Right kidney (tissue), 9 donors: ENCODE measurements around the gene HMGB2.

Experiments
- DNase-seq: peaks from one replicate; pipeline ENCODE4 v3.0.0-alpha.2; 2016
- long read RNA-seq, 8 donors: transcript quantifications; one replicate each; lab custom pipeline, GENCODE V29; 2026

Gene HMGB2
- long read RNA-seq, donor 1, transcript HMGB2-203 (5 exons, 1,175 nt): minor isoform, 11 of 444 reads
- long read RNA-seq, donor 1, transcript HMGB2-205 (3 exons, 1,841 nt): minor isoform, 35 of 444 reads
- long read RNA-seq, donor 1, transcript HMGB2-201 (5 exons, 1,889 nt): major isoform, 153 of 444 reads
- long read RNA-seq, donor 1, transcript HMGB2-202 (4 exons, 1,032 nt): minor isoform, 36 of 444 reads
- long read RNA-seq, donor 1, partial matches to known transcripts: 209 of 444 reads
- long read RNA-seq, donor 1, other reads (novel, unspliced or antisense): 0 of 444 reads
- long read RNA-seq, donor 2, transcript HMGB2-203 (5 exons, 1,175 nt): minor isoform, 7 of 153 reads
- long read RNA-seq, donor 2, transcript HMGB2-205 (3 exons, 1,841 nt): minor isoform, 8 of 153 reads
- long read RNA-seq, donor 2, transcript HMGB2-202 (4 exons, 1,032 nt): minor isoform, 19 of 153 reads
- long read RNA-seq, donor 2, transcript HMGB2-201 (5 exons, 1,889 nt): major isoform, 101 of 153 reads
- long read RNA-seq, donor 2, partial matches to known transcripts: 18 of 153 reads
- long read RNA-seq, donor 2, other reads (novel, unspliced or antisense): 0 of 153 reads
- long read RNA-seq, donor 3, transcript HMGB2-202 (4 exons, 1,032 nt): minor isoform, 15 of 111 reads
- long read RNA-seq, donor 3, transcript HMGB2-203 (5 exons, 1,175 nt): minor isoform, 6 of 111 reads
- long read RNA-seq, donor 3, transcript HMGB2-201 (5 exons, 1,889 nt): major isoform, 55 of 111 reads
- long read RNA-seq, donor 3, transcript HMGB2-205 (3 exons, 1,841 nt): minor isoform, 9 of 111 reads
- long read RNA-seq, donor 3, partial matches to known transcripts: 26 of 111 reads
- long read RNA-seq, donor 3, other reads (novel, unspliced or antisense): 0 of 111 reads
- long read RNA-seq, donor 4, transcript HMGB2-202 (4 exons, 1,032 nt): minor isoform, 27 of 249 reads
- long read RNA-seq, donor 4, transcript HMGB2-203 (5 exons, 1,175 nt): minor isoform, 9 of 249 reads
- long read RNA-seq, donor 4, transcript HMGB2-205 (3 exons, 1,841 nt): minor isoform, 18 of 249 reads
- long read RNA-seq, donor 4, transcript HMGB2-201 (5 exons, 1,889 nt): major isoform, 83 of 249 reads
- long read RNA-seq, donor 4, partial matches to known transcripts: 112 of 249 reads
- long read RNA-seq, donor 4, other reads (novel, unspliced or antisense): 0 of 249 reads
- long read RNA-seq, donor 5, transcript HMGB2-203 (5 exons, 1,175 nt): minor isoform, 16 of 304 reads
- long read RNA-seq, donor 5, transcript HMGB2-201 (5 exons, 1,889 nt): major isoform, 175 of 304 reads
- long read RNA-seq, donor 5, transcript HMGB2-202 (4 exons, 1,032 nt): minor isoform, 53 of 304 reads
- long read RNA-seq, donor 5, transcript HMGB2-205 (3 exons, 1,841 nt): minor isoform, 24 of 304 reads
- long read RNA-seq, donor 5, partial matches to known transcripts: 36 of 304 reads
- long read RNA-seq, donor 5, other reads (novel, unspliced or antisense): 0 of 304 reads
- long read RNA-seq, donor 6, transcript HMGB2-202 (4 exons, 1,032 nt): minor isoform, 20 of 163 reads
- long read RNA-seq, donor 6, transcript HMGB2-205 (3 exons, 1,841 nt): minor isoform, 9 of 163 reads
- long read RNA-seq, donor 6, transcript HMGB2-201 (5 exons, 1,889 nt): major isoform, 102 of 163 reads
- long read RNA-seq, donor 6, transcript HMGB2-203 (5 exons, 1,175 nt): minor isoform, 10 of 163 reads
- long read RNA-seq, donor 6, partial matches to known transcripts: 22 of 163 reads
- long read RNA-seq, donor 6, other reads (novel, unspliced or antisense): 0 of 163 reads
- long read RNA-seq, donor 7, transcript HMGB2-201 (5 exons, 1,889 nt): major isoform, 208 of 378 reads
- long read RNA-seq, donor 7, transcript HMGB2-205 (3 exons, 1,841 nt): minor isoform, 37 of 378 reads
- long read RNA-seq, donor 7, transcript HMGB2-203 (5 exons, 1,175 nt): minor isoform, 17 of 378 reads
- long read RNA-seq, donor 7, transcript HMGB2-202 (4 exons, 1,032 nt): minor isoform, 50 of 378 reads
- long read RNA-seq, donor 7, partial matches to known transcripts: 66 of 378 reads
- long read RNA-seq, donor 7, other reads (novel, unspliced or antisense): 0 of 378 reads
- long read RNA-seq, donor 8, transcript HMGB2-205 (3 exons, 1,841 nt): minor isoform, 14 of 161 reads
- long read RNA-seq, donor 8, transcript HMGB2-201 (5 exons, 1,889 nt): major isoform, 84 of 161 reads
- long read RNA-seq, donor 8, transcript HMGB2-203 (5 exons, 1,175 nt): minor isoform, 9 of 161 reads
- long read RNA-seq, donor 8, transcript HMGB2-202 (4 exons, 1,032 nt): minor isoform, 20 of 161 reads
- long read RNA-seq, donor 8, partial matches to known transcripts: 34 of 161 reads
- long read RNA-seq, donor 8, other reads (novel, unspliced or antisense): 0 of 161 reads

DNA sequence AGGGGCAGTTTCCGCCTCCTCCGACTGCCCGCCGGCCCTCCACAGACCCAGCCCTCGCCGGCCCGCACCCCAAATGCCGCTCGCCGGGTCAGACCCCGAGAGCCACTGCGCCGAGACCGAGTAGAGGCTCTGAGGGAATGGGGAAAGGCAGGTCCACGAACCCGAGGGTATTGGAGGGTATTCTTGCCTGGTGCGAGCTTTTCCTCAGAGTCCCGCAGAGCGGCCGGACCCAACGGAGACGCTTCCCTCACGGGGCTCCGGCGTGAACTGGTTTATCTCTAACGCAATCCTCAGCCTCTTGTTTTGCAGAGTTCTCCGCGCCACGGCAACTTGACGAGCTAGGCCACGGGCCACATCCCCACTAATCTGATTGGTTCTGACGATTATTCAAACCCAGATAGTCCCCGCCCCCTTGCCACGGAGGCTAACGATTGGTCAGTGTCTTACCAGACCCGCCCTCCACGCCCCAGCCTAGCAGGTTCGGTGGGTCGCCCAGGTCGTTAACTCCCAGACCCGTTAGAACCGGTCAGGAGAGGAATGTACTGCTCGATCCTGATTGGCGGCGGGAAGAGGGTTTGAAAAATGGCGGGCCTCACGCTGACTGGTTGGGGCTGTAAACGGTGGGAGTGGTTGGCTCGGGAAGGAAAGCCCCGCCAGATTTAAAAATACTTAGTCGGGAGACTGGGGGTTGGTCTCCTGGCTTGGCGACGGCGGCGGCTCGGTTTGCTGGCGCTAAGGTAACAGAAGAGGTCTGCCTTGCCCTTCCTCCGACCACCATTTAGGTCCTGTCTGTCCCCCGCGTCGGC lies at the start of gene HMGB2:
TSS of gene HMGB2 (minus strand) at position 274 of the 806 bp plus-strand sequence. CDS start 709 bp downstream, outside the sequence.
- DNase-seq: peak; percentile 96

GRCh38 chr4:173382349-173382748 lies 48.2 kb upstream of the HMGB2 start:
- DNase-seq: no peak

DNA sequence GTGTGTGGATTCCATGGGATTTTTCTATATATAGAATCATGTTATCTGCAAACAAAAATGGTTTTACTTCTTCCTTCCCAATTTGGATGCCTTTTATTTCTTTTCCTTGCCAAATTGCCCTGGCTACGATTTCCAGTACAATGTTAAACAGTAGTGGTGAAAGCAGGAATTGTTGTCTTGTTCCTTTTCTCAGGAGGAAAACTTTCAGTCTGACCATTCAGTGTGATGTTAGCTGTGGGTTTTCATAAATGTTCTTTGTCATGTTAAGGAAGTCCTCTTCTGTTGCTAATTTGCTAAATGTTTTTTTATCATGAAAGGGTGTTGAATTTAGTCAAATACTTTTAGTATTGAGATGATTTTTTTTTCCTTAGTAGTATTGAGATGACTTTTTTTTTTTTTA lies 47.5 kb upstream of the HMGB2 start:
- DNase-seq: no peak

DNA sequence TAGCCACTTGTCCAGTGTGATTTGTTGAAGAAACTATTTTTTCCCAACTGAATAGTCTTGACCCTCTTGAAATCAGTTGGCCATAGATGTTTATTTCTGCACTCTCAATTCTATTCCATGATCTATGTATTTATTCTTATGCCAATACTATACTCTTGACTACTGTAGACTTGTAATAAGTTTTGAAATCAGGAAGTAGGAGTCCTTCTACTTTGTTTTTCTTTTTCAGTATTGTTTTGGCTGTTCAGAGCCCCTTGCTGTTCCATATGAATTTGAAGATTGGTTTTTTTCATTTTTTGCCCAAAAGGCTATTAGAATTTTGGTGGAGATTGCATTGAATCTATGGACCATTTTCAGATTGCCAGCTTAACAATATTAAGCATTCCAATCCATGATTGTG lies 46.8 kb upstream of the HMGB2 start:
- no peak for DNase-seq

DNA sequence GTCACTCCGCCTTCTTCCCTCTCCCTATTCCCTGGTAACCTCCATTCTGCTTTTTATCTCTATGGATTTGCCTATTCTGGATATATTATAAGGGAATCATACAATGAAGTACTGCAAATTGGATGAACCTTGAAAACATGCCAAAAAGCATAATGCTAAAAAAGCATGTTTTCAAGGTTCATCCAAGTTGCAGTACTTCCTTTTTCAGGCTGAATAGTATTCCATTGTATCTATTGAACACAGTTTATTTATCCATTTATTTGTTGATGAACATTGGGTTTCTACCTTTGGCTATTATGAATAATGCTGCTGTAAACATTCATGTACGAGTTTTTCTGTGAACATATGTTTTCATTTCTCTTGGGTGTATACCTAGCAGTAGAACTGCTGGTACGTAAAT lies 45.8 kb upstream of the HMGB2 start:
- no peak for DNase-seq

- no peak for DNase-seq
Observed at GRCh38 chr4:173374588-173374987, 40.4 kb upstream of the HMGB2 start.

- DNase-seq: peak; percentile 89
Observed at GRCh38 chr4:173371292-173372192, 37.4 kb upstream of the HMGB2 start.

DNA sequence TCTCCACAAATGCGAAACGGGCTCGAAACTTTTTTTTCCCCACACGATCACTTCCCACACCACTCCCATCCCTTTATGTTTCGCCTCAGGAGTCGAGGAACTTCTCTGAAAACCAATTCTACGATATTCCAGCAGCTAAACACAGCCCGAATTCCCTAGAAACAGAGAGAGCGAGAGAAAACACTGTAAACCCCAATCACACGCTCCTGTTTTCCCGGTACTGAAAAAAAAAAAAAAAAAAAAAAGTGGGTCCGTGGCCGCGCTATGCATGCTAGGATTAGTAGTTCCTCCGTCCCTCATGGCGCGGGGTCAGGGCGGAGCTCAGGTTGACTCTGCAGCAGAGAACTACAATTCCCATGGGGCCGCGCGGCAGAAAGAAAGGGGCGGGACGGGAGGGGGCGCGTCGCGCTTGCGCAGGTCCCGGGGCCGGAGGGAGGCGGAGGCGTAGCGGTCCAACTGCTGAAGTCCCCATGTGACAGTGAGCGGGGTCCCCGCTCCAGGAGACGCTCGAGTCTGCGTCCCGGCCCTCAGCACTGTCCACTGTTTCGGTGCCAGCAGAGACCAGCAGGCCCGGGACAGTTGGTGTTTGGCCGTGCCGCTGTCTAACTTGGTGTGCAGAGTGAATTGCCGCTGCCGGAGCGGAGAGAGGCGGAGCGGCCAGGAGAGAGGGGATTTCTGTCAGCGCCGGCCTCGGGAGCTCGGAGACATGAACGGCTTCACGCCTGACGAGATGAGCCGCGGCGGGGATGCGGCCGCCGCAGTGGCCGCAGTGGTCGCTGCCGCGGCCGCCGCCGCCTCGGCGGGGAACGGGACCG lies 36.5 kb upstream of the HMGB2 start, which contains the start of gene SAP30:
TSS of gene SAP30 (plus strand) at position 478 of the 815 bp plus-strand sequence. CDS start at position 707, 229 bp downstream.
- peak; percentile 97 for DNase-seq

GRCh38 chr4:173370130-173370476 lies 35.9 kb upstream of the HMGB2 start:
- no peak for DNase-seq

DNA sequence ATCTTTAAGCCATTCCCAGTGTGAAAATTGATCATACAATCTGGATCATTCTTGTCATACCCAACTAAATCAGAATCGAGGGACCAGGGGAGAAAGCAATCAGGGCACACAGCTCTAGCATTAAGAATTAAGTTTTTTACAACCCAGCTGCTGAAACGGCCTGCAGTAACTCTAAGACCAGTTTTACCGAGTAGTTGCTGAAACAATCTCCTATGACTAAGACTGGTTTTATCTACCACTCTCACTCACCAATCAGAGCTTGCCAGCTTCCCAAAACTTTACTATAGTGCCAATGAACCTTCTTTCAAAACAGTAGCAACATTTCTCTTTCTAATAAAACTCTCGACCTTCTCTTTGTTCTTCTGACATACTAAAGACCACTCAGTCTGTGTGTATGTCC lies 33.8 kb upstream of the HMGB2 start:
- no peak for DNase-seq

DNA sequence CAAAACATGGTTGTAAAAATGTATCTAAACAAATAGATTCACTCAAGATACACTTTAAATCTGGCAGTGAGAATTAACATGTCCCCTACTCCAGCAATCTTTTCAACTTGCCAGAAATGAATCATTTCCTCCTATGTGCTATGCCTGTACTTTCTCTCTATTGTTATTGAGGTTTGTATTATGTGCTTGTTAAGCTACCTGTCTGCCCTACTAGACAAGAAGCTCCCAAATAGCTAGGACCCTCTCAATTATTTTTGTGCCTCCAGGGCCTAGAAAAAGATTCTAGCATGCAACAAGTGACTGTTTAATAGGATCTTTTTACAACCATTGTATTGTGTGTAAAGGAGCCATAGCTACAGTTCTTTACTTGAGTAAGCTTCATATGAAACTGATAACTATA lies 33.1 kb upstream of the HMGB2 start:
- DNase-seq: no peak

DNA sequence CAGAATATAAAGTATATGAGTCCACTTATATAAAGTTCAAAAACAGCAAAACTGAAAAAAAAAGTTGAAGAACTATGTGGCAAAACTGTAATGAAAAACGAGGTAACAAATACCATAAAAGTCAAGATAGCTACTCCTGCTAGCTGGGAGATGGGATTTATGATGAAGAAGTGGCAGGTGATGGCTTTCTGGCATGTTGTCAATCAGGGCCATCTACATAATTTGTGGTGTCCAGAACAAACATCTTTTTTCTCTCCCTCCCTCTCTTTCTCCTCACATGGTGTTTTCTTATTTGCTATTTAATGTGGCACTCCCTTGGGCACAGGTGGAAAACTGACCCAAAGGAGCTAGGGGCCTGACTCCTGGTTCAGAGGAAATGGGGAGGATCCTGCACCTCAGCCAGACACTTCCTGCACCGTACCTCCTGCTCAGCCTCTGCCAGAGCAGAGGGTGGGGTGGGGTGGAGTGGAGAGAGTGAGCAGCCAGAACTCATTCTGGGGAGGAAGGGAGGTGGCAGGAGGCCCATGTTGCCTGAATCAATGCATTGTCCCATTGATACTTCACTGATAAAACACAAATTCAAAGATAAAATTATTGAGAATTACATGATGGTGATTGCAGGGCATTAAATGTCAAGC lies 31.3 kb upstream of the HMGB2 start:
- DNase-seq: no peak

GRCh38 chr4:173362666-173363065 lies 28.5 kb upstream of the HMGB2 start:
- DNase-seq: no peak

DNA sequence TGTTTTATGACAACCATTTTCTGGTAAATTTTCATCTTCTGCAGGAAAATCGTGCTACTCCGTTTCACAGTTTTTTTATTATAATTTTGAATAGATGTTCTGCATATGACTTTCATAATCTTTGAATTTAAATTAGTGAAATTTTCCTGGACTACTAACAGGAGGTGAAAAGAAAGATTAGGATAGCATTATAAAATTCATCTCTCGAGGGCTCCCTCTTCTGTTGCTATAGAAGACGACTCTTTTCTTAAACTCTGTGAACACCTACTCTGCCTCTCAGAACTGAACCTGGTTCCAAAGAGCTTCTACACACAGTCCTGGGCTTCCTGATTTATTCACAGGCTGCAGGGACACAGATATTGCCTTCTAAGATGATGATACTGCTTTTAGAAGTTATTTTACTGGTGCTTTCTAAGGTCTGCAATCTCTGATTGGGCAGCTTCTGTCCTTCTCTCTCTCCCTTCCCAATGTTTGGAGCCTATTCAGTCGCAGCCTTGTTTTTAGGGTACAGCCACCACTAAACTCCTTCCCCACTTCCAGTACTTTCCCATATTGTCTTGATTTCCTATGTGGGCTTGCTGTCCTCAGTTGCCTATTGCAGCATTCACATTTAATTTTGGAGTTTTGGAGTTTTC lies 26.5 kb upstream of the HMGB2 start:
- DNase-seq: no peak

DNA sequence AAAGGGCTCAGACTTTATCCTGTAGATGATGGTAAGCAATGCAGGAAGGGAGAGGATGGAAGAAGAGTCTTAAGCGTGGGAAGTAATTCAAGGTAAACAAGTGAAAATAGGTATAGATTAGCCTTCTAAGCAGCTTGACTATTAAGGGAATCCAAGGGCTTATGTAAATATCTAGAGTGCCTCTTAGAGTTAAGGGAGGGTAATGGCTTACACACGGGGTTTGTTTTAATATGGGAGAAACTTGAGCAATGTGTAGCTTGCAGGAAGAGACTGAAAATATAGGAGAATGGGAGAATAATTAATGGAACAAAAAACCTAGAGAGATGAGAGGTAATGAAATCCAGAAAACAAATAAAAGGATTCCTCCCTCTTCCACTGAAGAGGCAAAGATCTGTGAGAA lies 23.8 kb upstream of the HMGB2 start:
- no peak for DNase-seq

- DNase-seq: no peak
Observed at GRCh38 chr4:173347467-173347866, 13.3 kb upstream of the HMGB2 start.
